GM12878 (cell line): ENCODE data around the gene HSD11B1L. TPM values are rescaled to one million over a fixed set of nuclear protein-coding genes. Genes with fewer than 3 reads are reported as not detected.

Experiments
- ATAC-seq: fragments of 200-7000 bp; cut with Tn5 transposase; 3 replicates; pipeline ENCODE4 v1.9.1; 2020; ENCODE audit warnings: mild to moderate bottlenecking, moderate library complexity
- BruUV-seq: library from RNA; stranded (reverse); fragments of 400-500 nt; replicated peaks from 2 replicates; lab custom pipeline; 2021; lab: Mats Ljungman, UMichigan
- CTCF ChIA-PET: fragments of 300-600 bp; sonication (Branson Sonifier 250); formaldehyde crosslinking; extraction: SDS; loops from one replicate; lab custom pipeline; 2021; ENCODE audit warnings: inconsistent platforms; lab: Yijun Ruan, JAX
- POLR2A ChIA-PET: fragments of 350-600 bp; formaldehyde crosslinking; extraction: SDS; loops from one replicate; lab custom pipeline; 2021; ENCODE audit warnings: inconsistent platforms; lab: Charles Lee
- RAD21 ChIA-PET: fragments of 300-600 bp; sonication (Branson Sonifier 250); formaldehyde crosslinking; loops from one replicate; lab custom pipeline; 2023; ENCODE audit warnings: antibody characterized with exemption; ENCODE audit not compliant: unreplicated experiment; lab: Charles Lee
- SMC1A ChIA-PET: fragments of 300-600 bp; sonication (Branson Sonifier 250); formaldehyde crosslinking; loops from one replicate; lab custom pipeline; 2023; ENCODE audit not compliant: unreplicated experiment, uncharacterized antibody; lab: Charles Lee
- DNase-seq: peaks from one replicate; pipeline ENCODE4 v3.0.0-alpha.2; 2011; ENCODE audit warnings: low read depth, low spot score
- FAIRE-seq: peaks from 3 replicates; lab custom pipeline; 2011; peaks lifted over from hg19 to GRCh38; lab: Jason Lieb, UNC
- H2AFZ ChIP-seq: 2 replicates; pipeline ENCODE4 v1.6.0; 2011; ENCODE audit warnings: low read depth, low read length, control low read depth; ENCODE audit not compliant: control insufficient read depth
- H3K27ac ChIP-seq: 2 replicates; pipeline ENCODE4 v1.5.1; 2011; ENCODE audit warnings: control low read depth; ENCODE audit not compliant: control insufficient read depth, insufficient read depth
- H3K27me3 ChIP-seq, 2 experiments: replicated peaks in 1 of 2; 2 replicates each; pipeline versions ENCODE4 v1.6.0 to v1.6.1; 2011; ENCODE audit warnings: low read length in 1 of 2; ENCODE audit not compliant: control insufficient read depth in 2 of 2, insufficient read depth in 2 of 2
- H3K36me3 ChIP-seq, 2 experiments: 2 replicates each; pipeline ENCODE4 v1.5.1; 2011; ENCODE audit warnings: low read length in 1 of 2; ENCODE audit not compliant: control insufficient read depth in 2 of 2, insufficient read depth in 2 of 2
- H3K4me1 ChIP-seq: 2 replicates; pipeline ENCODE4 v1.6.1; 2011; ENCODE audit warnings: mild to moderate bottlenecking, low read length, moderate library complexity, mixed read lengths; ENCODE audit not compliant: control insufficient read depth, insufficient read depth
- H3K4me2 ChIP-seq: 2 replicates; pipeline ENCODE4 v1.6.0; 2011; ENCODE audit warnings: control low read depth; ENCODE audit not compliant: control insufficient read depth, insufficient read depth
- H3K4me3 ChIP-seq: fragments of 200-600 bp; sonication (generic); 2 replicates; pipeline ENCODE4 v1.5.1; 2016
- H3K79me2 ChIP-seq: 2 replicates; pipeline ENCODE4 v1.6.0; 2011; ENCODE audit warnings: low read length; ENCODE audit not compliant: control insufficient read depth, insufficient read depth
- H3K9ac ChIP-seq: 2 replicates; pipeline ENCODE4 v1.8.0; 2011; ENCODE audit warnings: low read length, control low read depth, mixed read lengths; ENCODE audit not compliant: control insufficient read depth, insufficient read depth
- H3K9me3 ChIP-seq: replicated peaks from 3 replicates; pipeline ENCODE4 v1.5.1; 2011; ENCODE audit warnings: mild to moderate bottlenecking, low read length; ENCODE audit not compliant: control insufficient read depth, insufficient read depth
- H4K20me1 ChIP-seq: 2 replicates; pipeline ENCODE4 v1.6.0; 2011; ENCODE audit not compliant: control insufficient read depth, insufficient read depth
- CUX1 ChIP-seq: IDR thresholded peaks from 2 replicates; pipeline ENCODE4 v1.6.1; 2012; ENCODE audit warnings: improper control_type of control experiment, low read depth, low read length; ENCODE audit not compliant: insufficient replicate concordance
- SMAD1 ChIP-seq: fragments of 450-650 bp; IDR thresholded peaks from 2 replicates; pipeline ENCODE4 v1.6.1; 2018; ENCODE audit warnings: mild to moderate bottlenecking, low read depth; ENCODE audit not compliant: partially characterized antibody
- SP1 ChIP-seq: IDR thresholded peaks from one replicate; pipeline ENCODE4 v1.6.1; 2011; ENCODE audit warnings: low read depth, low read length
- WGBS: methylation state at CpG from one replicate; pipeline ENCODE4 v1.1.6; 2016; ENCODE audit warnings: low lambda C conversion rate; ENCODE audit not compliant: insufficient replicate concordance, insufficient coverage; ENCODE audit errors: missing lambda C conversion rate; 5-methylcytosine and 5-hydroxymethylcytosine counted together
- in situ Hi-C: fragments of 300-500 bp; cut with MboI; formaldehyde crosslinking; loops from 9 replicates; pipeline ENCODE4 v1.14.3; 2018; ENCODE audit warnings: mixed read lengths
- intact Hi-C: fragments of 100-400 bp; cut with micrococcal nuclease; formaldehyde crosslinking; loops from one replicate; pipeline ENCODE4 v1.14.2; 2022; ENCODE audit not compliant: unreplicated experiment
- polyA plus RNA-seq, 11 experiments: library from polyadenylated mRNA; depleted of rRNA in 4 of 11; unstranded in 6 of 11; stranded (reverse) in 5 of 11; fragments of >200 nt; fragmentation: Nextera tagmentation in 4 of 11; fragmentation: Illumina TruSeq in 1 of 11; extraction: Ambion mirVana in 4 of 11; extraction: Trizol in 1 of 11; gene quantifications; 1 replicate in 1 of 11; 2 replicates in 10 of 11; pipeline versions ENCODE4 v1.2.1 to v1.2.3, GENCODE V29; 2011 to 2016; ENCODE audit warnings: inconsistent platforms in 2 of 11, missing spikeins in 2 of 11, low read depth in 1 of 11
- total RNA-seq, 4 experiments: library from RNA; depleted of rRNA in 3 of 4; stranded (reverse); fragments of >200 nt in 3 of 4; fragmentation: Illumina TruSeq in 1 of 4; extraction: Trizol in 1 of 4; gene quantifications; 2 replicates each; pipeline versions ENCODE4 v1.2.1 to v1.2.3, GENCODE V29; 2013 to 2021
- TF ChIP-seq, protein P1 (sequence below): IDR thresholded peaks from 2 replicates; pipeline ENCODE4 v1.6.1; 2012; ENCODE audit warnings: low read length, inconsistent platforms
- TF ChIP-seq, protein P2 (sequence below): fragments of 450-650 bp; IDR thresholded peaks from 2 replicates; pipeline ENCODE4 v1.6.1; 2017; ENCODE audit warnings: mild to moderate bottlenecking, moderate library complexity
- TF ChIP-seq, protein P3 (sequence below): fragments of 450-650 bp; IDR thresholded peaks from 2 replicates; pipeline ENCODE4 v1.6.1; 2017; ENCODE audit warnings: mild to moderate bottlenecking

The HSD11B1L gene
- total and polyA plus RNA-seq, 10 of the 15 experiments (the other 5 are each of a cell fraction or from before 2014, with no cell fraction given), result 0.29 to 1.8 (median 1.1) TPM; not detected in 1

DNA sequence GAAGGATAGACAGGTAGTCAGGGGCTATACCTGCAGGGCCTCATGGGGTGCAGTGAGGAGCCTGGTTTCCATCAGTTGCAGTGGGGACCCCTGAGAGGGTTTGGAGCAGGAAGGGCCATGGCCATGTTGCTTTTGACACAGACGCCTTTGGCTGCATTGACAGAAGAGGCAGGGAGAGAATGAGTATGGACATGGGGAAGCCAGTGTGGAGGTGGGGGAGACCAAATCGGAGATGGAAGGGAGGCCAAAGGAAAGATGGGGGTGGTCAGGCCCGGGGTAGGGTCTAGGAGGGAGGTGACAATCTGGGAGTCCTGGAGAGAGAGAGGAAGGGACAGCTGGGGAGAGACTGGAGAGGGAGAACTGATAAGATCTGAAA, 1.3 kb downstream of the HSD11B1L start (continued):
- TF ChIP-seq, protein P1, sequence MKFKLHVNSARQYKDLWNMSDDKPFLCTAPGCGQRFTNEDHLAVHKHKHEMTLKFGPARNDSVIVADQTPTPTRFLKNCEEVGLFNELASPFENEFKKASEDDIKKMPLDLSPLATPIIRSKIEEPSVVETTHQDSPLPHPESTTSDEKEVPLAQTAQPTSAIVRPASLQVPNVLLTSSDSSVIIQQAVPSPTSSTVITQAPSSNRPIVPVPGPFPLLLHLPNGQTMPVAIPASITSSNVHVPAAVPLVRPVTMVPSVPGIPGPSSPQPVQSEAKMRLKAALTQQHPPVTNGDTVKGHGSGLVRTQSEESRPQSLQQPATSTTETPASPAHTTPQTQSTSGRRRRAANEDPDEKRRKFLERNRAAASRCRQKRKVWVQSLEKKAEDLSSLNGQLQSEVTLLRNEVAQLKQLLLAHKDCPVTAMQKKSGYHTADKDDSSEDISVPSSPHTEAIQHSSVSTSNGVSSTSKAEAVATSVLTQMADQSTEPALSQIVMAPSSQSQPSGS, result no peak
- no peak for TF ChIP-seq SMAD1

DNA sequence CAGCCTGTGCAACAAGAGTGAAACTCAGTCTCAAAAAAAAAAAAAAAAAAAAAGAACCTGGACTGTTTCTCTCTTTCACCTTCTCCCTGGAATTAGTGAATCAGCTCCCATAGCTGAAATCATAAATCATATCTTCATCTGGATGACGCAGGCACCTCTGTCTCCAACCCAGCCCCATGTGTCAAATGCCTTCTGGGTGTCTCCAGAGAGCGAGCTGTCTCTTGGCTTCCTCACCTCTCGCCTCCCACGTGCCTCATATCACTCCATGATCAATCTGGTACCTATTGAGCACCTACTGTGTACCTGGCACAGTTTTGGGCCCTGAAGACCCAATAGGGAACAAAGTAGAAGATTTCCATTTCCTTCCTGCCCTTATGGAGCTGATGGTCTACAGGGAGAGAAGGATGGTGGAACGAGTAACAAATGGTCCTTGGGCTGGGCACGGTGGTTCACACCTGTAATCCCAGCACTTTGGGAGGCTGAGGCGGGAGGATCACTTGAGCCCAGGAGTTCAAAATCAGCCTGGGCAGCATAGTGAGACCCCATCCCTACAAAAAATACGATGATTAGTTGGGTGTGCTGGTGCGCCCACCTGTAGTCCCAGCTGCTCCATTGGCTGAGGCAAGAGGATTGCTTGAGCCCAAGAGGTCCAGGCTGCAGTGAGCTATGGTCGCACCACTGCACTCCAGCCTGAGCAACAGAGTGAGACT, 2.5 kb downstream of the HSD11B1L start:
- H3K4me1 ChIP-seq, result peaks cover 5% of the 10 kb centered on the region; the same call in 1 of the 2 replicates
- no peak overlapping the region for H3K27ac ChIP-seq
- ChIA-PET CTCF (no interaction called here), SMC1A (no interaction called here), RAD21 (no interaction called here), POLR2A (interaction anchor here (0.6 kb wide), 1 partner anchor 36 kb away, joined by 4 read pairs; no protein-coding TSS in a partner anchor)
- no peak overlapping the region for H3K9ac ChIP-seq
- in situ Hi-C loops, result loop anchor here (10.0 kb wide), 1 partner anchor 1439 kb away; the partner anchor contains the start of gene YJU2
- H3K4me2 ChIP-seq, result no peak overlapping the region
- intact Hi-C loops, result no loop called here
- H2AFZ ChIP-seq, result no peak overlapping the region
- 68% methylated on average over 10 of the region's 10 CpGs for WGBS
- no peaks in the 10 kb centered on the region for H3K27me3 ChIP-seq
- no peaks in the 10 kb centered on the region; a peak in 1 of 4 replicates for H3K36me3 ChIP-seq
- DNase-seq, result no peak
- no peak for ATAC-seq
- FAIRE-seq, result no peak
- H3K9me3 ChIP-seq, result no peaks in the 10 kb centered on the region; the same call in 2 of the 3 replicates
- H4K20me1 ChIP-seq, result no peaks in the 10 kb centered on the region
- H3K79me2 ChIP-seq, result peaks cover 12% of the 10 kb centered on the region
- no peak overlapping the region for H3K4me3 ChIP-seq
- BruUV-seq, result no TSS peak
- TF ChIP-seq, protein P2, sequence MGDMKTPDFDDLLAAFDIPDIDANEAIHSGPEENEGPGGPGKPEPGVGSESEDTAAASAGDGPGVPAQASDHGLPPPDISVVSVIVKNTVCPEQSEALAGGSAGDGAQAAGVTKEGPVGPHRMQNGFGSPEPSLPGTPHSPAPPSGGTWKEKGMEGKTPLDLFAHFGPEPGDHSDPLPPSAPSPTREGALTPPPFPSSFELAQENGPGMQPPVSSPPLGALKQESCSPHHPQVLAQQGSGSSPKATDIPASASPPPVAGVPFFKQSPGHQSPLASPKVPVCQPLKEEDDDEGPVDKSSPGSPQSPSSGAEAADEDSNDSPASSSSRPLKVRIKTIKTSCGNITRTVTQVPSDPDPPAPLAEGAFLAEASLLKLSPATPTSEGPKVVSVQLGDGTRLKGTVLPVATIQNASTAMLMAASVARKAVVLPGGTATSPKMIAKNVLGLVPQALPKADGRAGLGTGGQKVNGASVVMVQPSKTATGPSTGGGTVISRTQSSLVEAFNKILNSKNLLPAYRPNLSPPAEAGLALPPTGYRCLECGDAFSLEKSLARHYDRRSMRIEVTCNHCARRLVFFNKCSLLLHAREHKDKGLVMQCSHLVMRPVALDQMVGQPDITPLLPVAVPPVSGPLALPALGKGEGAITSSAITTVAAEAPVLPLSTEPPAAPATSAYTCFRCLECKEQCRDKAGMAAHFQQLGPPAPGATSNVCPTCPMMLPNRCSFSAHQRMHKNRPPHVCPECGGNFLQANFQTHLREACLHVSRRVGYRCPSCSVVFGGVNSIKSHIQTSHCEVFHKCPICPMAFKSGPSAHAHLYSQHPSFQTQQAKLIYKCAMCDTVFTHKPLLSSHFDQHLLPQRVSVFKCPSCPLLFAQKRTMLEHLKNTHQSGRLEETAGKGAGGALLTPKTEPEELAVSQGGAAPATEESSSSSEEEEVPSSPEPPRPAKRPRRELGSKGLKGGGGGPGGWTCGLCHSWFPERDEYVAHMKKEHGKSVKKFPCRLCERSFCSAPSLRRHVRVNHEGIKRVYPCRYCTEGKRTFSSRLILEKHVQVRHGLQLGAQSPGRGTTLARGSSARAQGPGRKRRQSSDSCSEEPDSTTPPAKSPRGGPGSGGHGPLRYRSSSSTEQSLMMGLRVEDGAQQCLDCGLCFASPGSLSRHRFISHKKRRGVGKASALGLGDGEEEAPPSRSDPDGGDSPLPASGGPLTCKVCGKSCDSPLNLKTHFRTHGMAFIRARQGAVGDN, result no peak
- no peak for TF ChIP-seq SP1
- TF ChIP-seq, protein P3, sequence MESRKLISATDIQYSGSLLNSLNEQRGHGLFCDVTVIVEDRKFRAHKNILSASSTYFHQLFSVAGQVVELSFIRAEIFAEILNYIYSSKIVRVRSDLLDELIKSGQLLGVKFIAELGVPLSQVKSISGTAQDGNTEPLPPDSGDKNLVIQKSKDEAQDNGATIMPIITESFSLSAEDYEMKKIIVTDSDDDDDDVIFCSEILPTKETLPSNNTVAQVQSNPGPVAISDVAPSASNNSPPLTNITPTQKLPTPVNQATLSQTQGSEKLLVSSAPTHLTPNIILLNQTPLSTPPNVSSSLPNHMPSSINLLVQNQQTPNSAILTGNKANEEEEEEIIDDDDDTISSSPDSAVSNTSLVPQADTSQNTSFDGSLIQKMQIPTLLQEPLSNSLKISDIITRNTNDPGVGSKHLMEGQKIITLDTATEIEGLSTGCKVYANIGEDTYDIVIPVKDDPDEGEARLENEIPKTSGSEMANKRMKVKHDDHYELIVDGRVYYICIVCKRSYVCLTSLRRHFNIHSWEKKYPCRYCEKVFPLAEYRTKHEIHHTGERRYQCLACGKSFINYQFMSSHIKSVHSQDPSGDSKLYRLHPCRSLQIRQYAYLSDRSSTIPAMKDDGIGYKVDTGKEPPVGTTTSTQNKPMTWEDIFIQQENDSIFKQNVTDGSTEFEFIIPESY, result no peak
- TF ChIP-seq CUX1, result no peak
